ENCODE data around the gene YTHDC1.

GRCh38 chr4:68337522-68337921 lies 12.4 kb downstream of the YTHDC1 start:
- TF ChIP-seq, protein P1, sequence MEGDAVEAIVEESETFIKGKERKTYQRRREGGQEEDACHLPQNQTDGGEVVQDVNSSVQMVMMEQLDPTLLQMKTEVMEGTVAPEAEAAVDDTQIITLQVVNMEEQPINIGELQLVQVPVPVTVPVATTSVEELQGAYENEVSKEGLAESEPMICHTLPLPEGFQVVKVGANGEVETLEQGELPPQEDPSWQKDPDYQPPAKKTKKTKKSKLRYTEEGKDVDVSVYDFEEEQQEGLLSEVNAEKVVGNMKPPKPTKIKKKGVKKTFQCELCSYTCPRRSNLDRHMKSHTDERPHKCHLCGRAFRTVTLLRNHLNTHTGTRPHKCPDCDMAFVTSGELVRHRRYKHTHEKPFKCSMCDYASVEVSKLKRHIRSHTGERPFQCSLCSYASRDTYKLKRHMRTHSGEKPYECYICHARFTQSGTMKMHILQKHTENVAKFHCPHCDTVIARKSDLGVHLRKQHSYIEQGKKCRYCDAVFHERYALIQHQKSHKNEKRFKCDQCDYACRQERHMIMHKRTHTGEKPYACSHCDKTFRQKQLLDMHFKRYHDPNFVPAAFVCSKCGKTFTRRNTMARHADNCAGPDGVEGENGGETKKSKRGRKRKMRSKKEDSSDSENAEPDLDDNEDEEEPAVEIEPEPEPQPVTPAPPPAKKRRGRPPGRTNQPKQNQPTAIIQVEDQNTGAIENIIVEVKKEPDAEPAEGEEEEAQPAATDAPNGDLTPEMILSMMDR (conservative IDR thresholded peaks at IDR 0.05; ENCODE audit: low read depth, low read length) = no peak
- TF ChIP-seq POLR2A (IDR thresholded peaks at IDR 0.05; ENCODE audit: low read depth, low read length) = no peak
- TF ChIP-seq, protein P2, sequence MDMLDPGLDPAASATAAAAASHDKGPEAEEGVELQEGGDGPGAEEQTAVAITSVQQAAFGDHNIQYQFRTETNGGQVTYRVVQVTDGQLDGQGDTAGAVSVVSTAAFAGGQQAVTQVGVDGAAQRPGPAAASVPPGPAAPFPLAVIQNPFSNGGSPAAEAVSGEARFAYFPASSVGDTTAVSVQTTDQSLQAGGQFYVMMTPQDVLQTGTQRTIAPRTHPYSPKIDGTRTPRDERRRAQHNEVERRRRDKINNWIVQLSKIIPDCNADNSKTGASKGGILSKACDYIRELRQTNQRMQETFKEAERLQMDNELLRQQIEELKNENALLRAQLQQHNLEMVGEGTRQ (IDR thresholded peaks at IDR 0.05; ENCODE audit: low read depth, low read length) = no peak
- no peak for TF ChIP-seq ELK1 (IDR thresholded peaks at IDR 0.05; ENCODE audit: borderline replicate concordance, low read depth, low read length)
- no peak for TF ChIP-seq MAZ (IDR thresholded peaks at IDR 0.05; ENCODE audit: borderline replicate concordance, low read depth, low read length)
- no peak for TF ChIP-seq BHLHE40 (IDR thresholded peaks at IDR 0.05; ENCODE audit: low read depth, low read length)
- no peak for TF ChIP-seq FOS (IDR thresholded peaks at IDR 0.05; ENCODE audit: low read depth, low read length)
- no peak for TF ChIP-seq MXI1 (IDR thresholded peaks at IDR 0.05; ENCODE audit: borderline replicate concordance, low read depth, low read length)
- TF ChIP-seq MAFK (IDR thresholded peaks at IDR 0.05; ENCODE audit: low read depth, low read length) = no peak
- TF ChIP-seq CHD1 (IDR thresholded peaks at IDR 0.05; ENCODE audit: low read depth, low read length) = no peak
- no peak for TF ChIP-seq RCOR1 (IDR thresholded peaks at IDR 0.05; ENCODE audit: insufficient replicate concordance, low read length)

Data from IMR-90 (cell line).